Measurements from ENCODE around the gene AGPAT2.

Gene AGPAT2

DNA sequence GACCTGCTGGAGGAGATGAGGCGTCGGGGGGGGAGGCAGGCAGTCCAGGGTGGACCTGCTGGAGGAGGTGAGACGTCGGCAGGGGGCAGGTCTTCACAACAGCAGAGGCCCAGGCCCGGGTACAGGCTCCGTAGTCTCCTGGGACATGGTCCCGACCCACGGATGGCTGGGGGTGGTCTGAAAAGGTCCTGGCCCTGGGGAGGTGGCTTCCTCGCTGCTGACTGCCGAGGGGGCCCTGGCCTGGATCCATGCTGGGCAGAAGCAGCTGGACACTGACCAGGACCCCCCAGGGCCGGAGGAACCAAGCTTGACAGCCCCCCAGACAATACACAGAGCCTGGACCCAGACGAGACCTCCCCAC lies 16.0 kb downstream of the AGPAT2 start:
- H3K4me3 ChIP-seq (ENCODE audit: low read length) = no peak overlapping the region
- peaks cover 9% of the 10 kb centered on the region for H3K4me1 ChIP-seq (ENCODE audit: control insufficient read depth, low read length)
- no peaks in the 10 kb centered on the region for H3K9me2 ChIP-seq (replicated peaks; ENCODE audit: control insufficient read depth, low read length)
- H3K36me3 ChIP-seq (ENCODE audit: control insufficient read depth, low read length) = no peaks in the 10 kb centered on the region; the same call in 1 of the 2 replicates
- H3K27ac ChIP-seq (ENCODE audit: low read depth, low read length) = no peak overlapping the region
- TF ChIP-seq EZH2phosphoT487 (IDR thresholded peaks at IDR 0.05; ENCODE audit: borderline replicate concordance, low read length) (no peak), CTCF (IDR thresholded peaks at IDR 0.05; ENCODE audit: low read depth, low read length, poor library complexity, severe bottlenecking) (no peak)
- H4K20me1 ChIP-seq (ENCODE audit: control insufficient read depth, insufficient read depth, low read depth, low read length) = no peaks in the 10 kb centered on the region
- no peaks in the 10 kb centered on the region for H3K79me2 ChIP-seq (ENCODE audit: control insufficient read depth, low read length)
- no peak overlapping the region for H3K4me2 ChIP-seq (ENCODE audit: low read length)
- no peaks in the 10 kb centered on the region for H3K9me3 ChIP-seq (ENCODE audit: control insufficient read depth, insufficient read depth, low read length)
- H3K27me3 ChIP-seq (ENCODE audit: control insufficient read depth, low read length) = peaks cover 42% of the 10 kb centered on the region
- H3F3A ChIP-seq (ENCODE audit: control insufficient read depth, insufficient read depth) = no peaks in the 10 kb centered on the region

DNA sequence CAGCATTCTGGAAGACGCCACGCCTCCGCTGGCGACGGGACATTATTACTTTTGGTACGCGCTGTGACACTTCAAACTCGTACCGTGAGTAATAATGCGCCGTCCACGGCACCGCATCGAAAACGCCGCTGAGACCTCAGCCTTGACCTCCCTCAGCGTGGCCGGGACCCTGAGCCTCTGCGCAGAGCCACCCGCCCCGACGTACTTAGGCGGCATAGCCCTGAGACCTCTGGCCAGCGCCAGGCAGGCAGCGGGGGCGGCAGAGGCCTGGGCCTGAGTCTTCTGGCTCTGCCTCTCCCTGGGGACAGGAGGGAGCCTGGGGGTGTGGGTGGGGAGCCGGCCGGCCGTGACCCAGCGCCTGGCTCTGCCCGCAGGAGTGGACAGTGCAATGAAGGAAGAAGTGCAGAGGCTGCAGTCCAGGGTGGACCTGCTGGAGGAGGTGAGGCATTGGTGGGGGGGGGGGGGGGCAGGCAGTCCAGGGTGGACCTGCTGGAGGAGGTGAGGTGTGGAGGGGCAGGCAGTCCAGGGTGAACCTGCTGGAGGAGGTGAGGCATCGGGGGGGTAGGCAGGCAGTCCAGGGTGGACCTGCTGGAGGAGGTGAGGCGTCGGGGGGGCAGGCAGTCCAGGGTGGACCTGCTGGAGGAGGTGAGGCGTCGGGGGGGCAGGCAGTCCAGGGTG lies 16.5 kb downstream of the AGPAT2 start:
- Histone ChIP-seq H3K4me1 (ENCODE audit: control insufficient read depth, low read length) (peaks cover 9% of the 10 kb centered on the region), H3K4me2 (ENCODE audit: low read length) (no peak overlapping the region), H4K20me1 (ENCODE audit: control insufficient read depth, insufficient read depth, low read depth, low read length) (no peaks in the 10 kb centered on the region), H3K9me3 (ENCODE audit: control insufficient read depth, insufficient read depth, low read length) (no peaks in the 10 kb centered on the region), H3F3A (ENCODE audit: control insufficient read depth, insufficient read depth) (no peaks in the 10 kb centered on the region), H3K27ac (ENCODE audit: low read depth, low read length) (no peak overlapping the region), H3K36me3 (ENCODE audit: control insufficient read depth, low read length) (no peaks in the 10 kb centered on the region; the same call in 1 of the 2 replicates), H3K4me3 (ENCODE audit: low read length) (no peak overlapping the region), H3K9me2 (replicated peaks; ENCODE audit: control insufficient read depth, low read length) (no peaks in the 10 kb centered on the region), H3K27me3 (ENCODE audit: control insufficient read depth, low read length) (peaks cover 43% of the 10 kb centered on the region), H3K79me2 (ENCODE audit: control insufficient read depth, low read length) (no peaks in the 10 kb centered on the region)
- TF ChIP-seq EZH2phosphoT487 (IDR thresholded peaks at IDR 0.05; ENCODE audit: borderline replicate concordance, low read length) = no peak
- no peak for TF ChIP-seq CTCF (IDR thresholded peaks at IDR 0.05; ENCODE audit: low read depth, low read length, poor library complexity, severe bottlenecking)

DNA sequence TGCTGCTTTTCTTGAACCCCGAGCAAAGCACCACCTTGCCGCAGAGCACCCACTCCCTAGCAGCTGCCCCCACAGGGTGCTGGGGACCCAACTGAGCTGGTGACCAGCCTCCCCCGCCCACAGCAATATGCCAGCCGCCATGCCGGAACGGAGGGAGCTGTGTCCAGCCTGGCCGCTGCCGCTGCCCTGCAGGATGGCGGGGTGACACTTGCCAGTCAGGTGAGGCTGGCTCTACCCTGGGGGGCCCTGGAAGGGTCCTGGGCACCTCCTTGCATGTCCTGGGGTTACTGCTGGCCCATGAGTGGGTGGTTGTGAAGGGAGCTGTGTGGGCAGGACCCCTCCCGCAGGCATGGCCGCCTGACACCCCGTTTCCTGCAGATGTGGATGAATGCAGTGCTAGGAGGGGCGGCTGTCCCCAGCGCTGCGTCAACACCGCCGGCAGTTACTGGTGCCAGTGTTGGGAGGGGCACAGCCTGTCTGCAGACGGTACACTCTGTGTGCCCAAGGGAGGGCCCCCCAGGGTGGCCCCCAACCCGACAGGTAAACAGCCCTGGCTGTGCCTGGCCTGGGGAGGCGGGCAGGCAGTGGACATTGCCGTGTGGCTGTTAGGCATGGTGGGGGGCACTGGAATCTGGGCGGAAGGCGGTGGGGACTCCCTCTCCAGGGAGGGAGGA lies 17.3 kb downstream of the AGPAT2 start:
- Histone ChIP-seq H3K27ac (ENCODE audit: low read depth, low read length) (no peak overlapping the region), H3K9me3 (ENCODE audit: control insufficient read depth, insufficient read depth, low read length) (no peaks in the 10 kb centered on the region), H3K9me2 (replicated peaks; ENCODE audit: control insufficient read depth, low read length) (no peaks in the 10 kb centered on the region), H3K36me3 (ENCODE audit: control insufficient read depth, low read length) (no peaks in the 10 kb centered on the region; the same call in 1 of the 2 replicates), H4K20me1 (ENCODE audit: control insufficient read depth, insufficient read depth, low read depth, low read length) (no peaks in the 10 kb centered on the region), H3K79me2 (ENCODE audit: control insufficient read depth, low read length) (no peaks in the 10 kb centered on the region), H3K4me1 (ENCODE audit: control insufficient read depth, low read length) (peaks cover 9% of the 10 kb centered on the region), H3K27me3 (ENCODE audit: control insufficient read depth, low read length) (peaks cover 48% of the 10 kb centered on the region), H3K4me2 (ENCODE audit: low read length) (no peak overlapping the region), H3F3A (ENCODE audit: control insufficient read depth, insufficient read depth) (no peaks in the 10 kb centered on the region), H3K4me3 (ENCODE audit: low read length) (no peak overlapping the region)
- TF ChIP-seq CTCF (IDR thresholded peaks at IDR 0.05; ENCODE audit: low read depth, low read length, poor library complexity, severe bottlenecking) = no peak
- TF ChIP-seq EZH2phosphoT487 (IDR thresholded peaks at IDR 0.05; ENCODE audit: borderline replicate concordance, low read length) = no peak
